Stomach (tissue), 9 donors: ENCODE data around the gene CXCL6. TPM values are rescaled to one million over a fixed set of nuclear protein-coding genes. Genes with fewer than 3 reads are reported as not detected.

Experiments
- DNase-seq, 2 donors: peaks; one replicate each; pipeline versions ENCODE4 v3.0.0 to v3.0.0-alpha.2; 2013 to 2019
- H3K27ac ChIP-seq, 5 donors: fragments of 200-600 bp in 4 of 5; sonication (generic) in 4 of 5; one replicate each; pipeline ENCODE4 v1.5.1; 2013 to 2019; ENCODE audit warnings: mild to moderate bottlenecking in 1 of 5, moderate library complexity in 1 of 5
- H3K27me3 ChIP-seq, 3 donors: fragments of 200-600 bp; sonication (generic); one replicate each; pipeline ENCODE4 v1.5.1; 2017 to 2019; ENCODE audit warnings: mixed run types in 1 of 3
- H3K36me3 ChIP-seq, 4 donors: fragments of 200-600 bp; sonication (generic); 1 replicate in 3 of 4; 2 replicates in 1 of 4; pipeline ENCODE4 v1.5.1; 2016 to 2019
- H3K4me1 ChIP-seq, 4 donors: fragments of 200-600 bp; sonication (generic); one replicate each; pipeline ENCODE4 v1.5.1; 2016 to 2019
- H3K4me3 ChIP-seq, 4 donors: fragments of 200-600 bp; sonication (generic) in 3 of 4; one replicate each; pipeline ENCODE4 v1.5.1; 2016 to 2019; ENCODE audit warnings: mild to moderate bottlenecking in 1 of 4
- H3K9me3 ChIP-seq, 4 donors: fragments of 200-600 bp; sonication (generic); one replicate each; pipeline ENCODE4 v1.5.1; 2016 to 2019
- EP300 ChIP-seq: sonication (generic); formaldehyde crosslinking; IDR thresholded peaks from one replicate; pipeline ENCODE4 v1.6.1; 2017; ENCODE audit warnings: antibody characterized with exemption
- POLR2A ChIP-seq, 4 donors: fragments of 450-650 bp; IDR thresholded peaks; one replicate each; pipeline ENCODE4 v1.6.1; 2016; ENCODE audit warnings: antibody characterized with exemption in 4 of 4, control low read depth in 2 of 4, mild to moderate bottlenecking in 1 of 4, moderate library complexity in 1 of 4
- POLR2AphosphoS5 ChIP-seq, 3 donors: sonication (generic); formaldehyde crosslinking; IDR thresholded peaks; one replicate each; pipeline ENCODE4 v1.6.1; 2016; ENCODE audit warnings: antibody characterized with exemption in 3 of 3
- WGBS, 5 donors: extraction: QIAGEN DNeasy Blood & Tissue Kit in 3 of 5; methylation state at CpG; one replicate each; pipeline versions ENCODE4 v1.1.5 to v1.1.7; 2013 to 2018; 5-methylcytosine and 5-hydroxymethylcytosine counted together
- intact Hi-C: fragments of 100-400 bp; cut with DNase I; formaldehyde crosslinking; loops from one replicate; pipeline ENCODE4 v1.15.1; 2023; ENCODE audit warnings: low total_unique reads
- polyA plus RNA-seq, 3 donors: library from polyadenylated mRNA; stranded (reverse); fragments of 200-250 nt; gene quantifications; one replicate each; pipeline ENCODE4 v1.2.3, GENCODE V29; 2013
- total RNA-seq, 5 donors: library from RNA; depleted of rRNA; stranded (reverse); fragments of >200 nt; gene quantifications; one replicate each; pipeline versions ENCODE4 v1.1.0 to v1.2.3, GENCODE V29; 2014 to 2016
- TF ChIP-seq, protein P1 (sequence below), 7 experiments: fragments of 450-650 bp in 4 of 7; fragments of 200-600 bp in 3 of 7; sonication (generic) in 3 of 7; IDR thresholded peaks; one replicate each; pipeline ENCODE4 v1.5.1; 2016 to 2019; ENCODE audit warnings: antibody characterized with exemption in 7 of 7, control low read depth in 2 of 7, mild to moderate bottlenecking in 1 of 7
- donor health status: healthy with polysubstance abuse.
- donor health status: Bipolar disorder and iron deficiency.
- donor health status: healthy.

CXCL6 gene
- total and polyA plus RNA-seq, 8 donors: 0.18 to 4.7 (median 2.1) TPM; not detected in 3

DNA sequence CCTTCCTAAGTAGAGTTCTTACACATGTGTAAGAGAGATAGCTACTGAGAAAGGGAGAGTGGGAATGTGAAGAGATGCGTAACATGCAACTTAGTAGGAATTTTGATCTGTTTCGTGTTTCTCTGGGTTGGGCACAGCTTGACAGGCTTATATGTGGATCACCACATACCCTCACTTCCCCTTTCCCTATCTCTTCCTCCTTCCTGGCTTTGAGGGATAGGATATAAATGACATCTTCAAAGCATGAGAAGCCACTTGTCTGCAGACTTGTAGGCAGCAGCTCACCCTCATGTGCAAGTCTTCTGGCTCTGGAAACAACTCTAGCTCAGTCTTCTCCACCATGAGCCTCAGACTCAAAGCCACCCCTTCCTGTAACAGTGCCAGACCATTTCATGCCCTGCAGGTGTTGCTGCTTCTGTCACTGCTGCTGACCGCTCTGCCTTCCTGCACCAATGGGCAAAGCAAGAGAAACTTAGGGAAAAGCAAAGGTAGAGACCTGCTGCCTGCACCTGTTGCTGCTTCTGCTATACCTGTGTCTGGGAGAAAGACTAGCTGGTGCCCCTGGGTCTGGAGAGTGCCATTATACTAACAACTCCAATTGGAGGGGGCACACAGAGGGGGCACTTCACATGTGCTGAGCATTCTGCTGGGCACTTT, 11.2 kb downstream of the CXCL6 start:
- 84 to 96% (median 95%) methylated on average over 3 of the region's 3 CpGs for WGBS, 5 donors
- no peak for DNase-seq
- no peak for TF ChIP-seq POLR2AphosphoS5 (IDR thresholded peaks at IDR 0.05)
- no peak for TF ChIP-seq EP300
- H3K4me1 ChIP-seq: peaks cover 0 to 4% (median 0%) of the 10 kb centered on the region in 4 donors
- H3K9me3 ChIP-seq: no peaks in the 10 kb centered on the region
- intact Hi-C loops: no loop called here
- peaks cover 0 to 7% (median 0%) of the 10 kb centered on the region in 3 donors for H3K27me3 ChIP-seq
- no peak overlapping the region for H3K27ac ChIP-seq
- H3K36me3 ChIP-seq: no peaks in the 10 kb centered on the region
- H3K4me3 ChIP-seq: no peak overlapping the region

DNA sequence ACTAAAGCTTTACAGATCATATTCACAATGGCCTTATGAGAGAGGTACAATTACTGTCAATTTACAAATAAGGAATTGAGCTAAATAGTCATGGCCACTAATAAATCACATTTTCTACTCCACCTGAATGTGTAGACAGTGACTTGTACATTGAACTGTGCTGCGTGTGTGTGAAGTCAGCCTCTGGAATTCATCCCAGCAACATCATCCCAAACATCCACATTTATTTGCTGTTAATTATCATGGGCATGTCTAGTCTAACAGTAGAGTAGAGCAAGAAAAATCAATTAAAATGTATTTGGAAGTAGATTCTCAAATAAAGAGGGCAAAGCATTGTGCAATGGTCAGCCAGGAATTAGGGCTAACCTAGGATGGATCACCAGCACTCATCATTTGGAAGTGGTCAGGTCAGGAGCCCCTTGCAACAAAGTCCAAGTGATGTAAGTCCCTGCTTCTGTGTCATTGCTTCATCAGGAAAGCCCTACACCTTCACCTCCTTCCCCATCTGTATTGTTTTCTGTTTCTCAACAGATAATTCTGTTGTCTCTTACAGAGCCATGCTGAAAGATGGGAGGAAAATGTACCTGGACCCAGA, 11.8 kb downstream of the CXCL6 start:
- TF ChIP-seq, protein P1, sequence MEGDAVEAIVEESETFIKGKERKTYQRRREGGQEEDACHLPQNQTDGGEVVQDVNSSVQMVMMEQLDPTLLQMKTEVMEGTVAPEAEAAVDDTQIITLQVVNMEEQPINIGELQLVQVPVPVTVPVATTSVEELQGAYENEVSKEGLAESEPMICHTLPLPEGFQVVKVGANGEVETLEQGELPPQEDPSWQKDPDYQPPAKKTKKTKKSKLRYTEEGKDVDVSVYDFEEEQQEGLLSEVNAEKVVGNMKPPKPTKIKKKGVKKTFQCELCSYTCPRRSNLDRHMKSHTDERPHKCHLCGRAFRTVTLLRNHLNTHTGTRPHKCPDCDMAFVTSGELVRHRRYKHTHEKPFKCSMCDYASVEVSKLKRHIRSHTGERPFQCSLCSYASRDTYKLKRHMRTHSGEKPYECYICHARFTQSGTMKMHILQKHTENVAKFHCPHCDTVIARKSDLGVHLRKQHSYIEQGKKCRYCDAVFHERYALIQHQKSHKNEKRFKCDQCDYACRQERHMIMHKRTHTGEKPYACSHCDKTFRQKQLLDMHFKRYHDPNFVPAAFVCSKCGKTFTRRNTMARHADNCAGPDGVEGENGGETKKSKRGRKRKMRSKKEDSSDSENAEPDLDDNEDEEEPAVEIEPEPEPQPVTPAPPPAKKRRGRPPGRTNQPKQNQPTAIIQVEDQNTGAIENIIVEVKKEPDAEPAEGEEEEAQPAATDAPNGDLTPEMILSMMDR (IDR thresholded peaks at IDR 0.05): no peak
- TF ChIP-seq EP300: no peak
- no peak for TF ChIP-seq POLR2A (IDR thresholded peaks at IDR 0.05)
- no peak for TF ChIP-seq POLR2AphosphoS5 (IDR thresholded peaks at IDR 0.05)
- Histone ChIP-seq H3K27ac (no peak overlapping the region), H3K9me3 (no peaks in the 10 kb centered on the region), H3K4me1 (peaks cover 0 to 7% (median 2%) of the 10 kb centered on the region in 4 donors), H3K4me3 (no peak overlapping the region), H3K27me3 (peaks cover 0 to 12% (median 0%) of the 10 kb centered on the region in 3 donors), H3K36me3 (no peaks in the 10 kb centered on the region)
- DNase-seq: no peak
- WGBS, 5 donors: 85 to 89% (median 88%) methylated on average over 1 of the region's 1 CpG
- intact Hi-C loops: no loop called here

DNA sequence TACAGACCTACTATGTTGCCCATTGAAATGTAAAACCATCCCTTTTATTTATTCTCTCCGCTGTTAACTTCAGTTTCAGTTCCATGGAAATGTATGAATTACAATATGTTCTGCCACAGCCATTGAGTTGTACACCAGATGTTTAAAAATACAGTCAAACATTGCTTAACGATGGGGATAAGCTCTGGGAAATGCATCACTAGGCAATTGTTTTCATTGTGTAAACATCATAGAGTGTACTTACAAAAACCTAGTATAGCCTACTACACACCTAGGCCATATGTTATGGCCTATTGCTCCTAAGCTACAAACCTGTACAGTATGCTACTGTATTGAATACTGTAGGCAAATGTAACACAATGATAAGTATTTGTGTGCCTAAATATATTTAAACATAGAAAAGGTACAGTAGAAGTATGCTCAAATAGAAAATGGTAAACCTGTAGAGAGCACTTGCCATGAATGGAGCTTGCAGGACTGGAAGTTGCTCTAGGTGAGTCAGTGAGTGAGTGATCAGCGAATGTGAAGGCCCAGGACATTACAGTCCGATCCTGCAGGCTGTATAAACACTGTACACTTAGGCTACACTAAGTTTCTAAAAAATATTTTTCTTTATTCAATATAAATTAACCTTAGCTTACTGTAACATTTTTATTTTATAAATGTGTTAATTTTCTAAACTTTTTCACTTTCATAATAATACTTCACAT, 13.9 kb downstream of the CXCL6 start:
- no peaks in the 10 kb centered on the region for H3K9me3 ChIP-seq
- intact Hi-C loops: no loop called here
- WGBS, 5 donors: 70 to 80% (median 77%) methylated on average over 4 of the region's 4 CpGs
- no peak for TF ChIP-seq POLR2AphosphoS5 (IDR thresholded peaks at IDR 0.05)
- TF ChIP-seq POLR2A (IDR thresholded peaks at IDR 0.05): no peak
- TF ChIP-seq, protein P1 (IDR thresholded peaks at IDR 0.05): no peak
- no peak for TF ChIP-seq EP300
- H3K27me3 ChIP-seq: peaks cover 0 to 19% (median 0%) of the 10 kb centered on the region in 3 donors
- no peaks in the 10 kb centered on the region for H3K36me3 ChIP-seq
- no peak overlapping the region for H3K27ac ChIP-seq
- DNase-seq: no peak
- no peak overlapping the region for H3K4me3 ChIP-seq
- peaks cover 0 to 12% (median 5%) of the 10 kb centered on the region in 4 donors for H3K4me1 ChIP-seq

DNA sequence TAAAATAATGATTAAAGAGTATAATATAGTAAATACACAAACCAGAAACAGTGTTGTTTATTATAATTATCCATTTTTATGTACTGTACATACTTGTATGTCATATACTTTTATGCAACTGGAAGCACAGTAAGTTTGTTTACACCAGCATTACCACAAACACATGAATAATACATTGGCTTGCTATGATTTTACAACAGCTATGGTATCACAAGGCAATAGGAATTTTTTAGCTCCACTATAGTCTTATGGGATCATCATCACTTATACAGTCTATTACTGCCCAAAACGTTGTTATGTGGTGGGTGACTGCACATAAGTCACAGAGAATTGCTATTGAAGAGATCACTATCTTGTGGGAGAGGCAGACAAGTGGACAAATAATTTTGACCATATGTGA, 14.8 kb downstream of the CXCL6 start:
- H3K27me3 ChIP-seq: peaks cover 0 to 19% (median 0%) of the 10 kb centered on the region in 3 donors
- TF ChIP-seq POLR2A (IDR thresholded peaks at IDR 0.05) (no peak), EP300 (no peak), POLR2AphosphoS5 (IDR thresholded peaks at IDR 0.05) (no peak)
- TF ChIP-seq, protein P1 (IDR thresholded peaks at IDR 0.05): no peak
- DNase-seq: no peak
- H3K4me1 ChIP-seq: peaks cover 0 to 12% (median 5%) of the 10 kb centered on the region in 4 donors
- no peak overlapping the region for H3K4me3 ChIP-seq
- 31 to 70% (median 69%) methylated on average over 1 of the region's 1 CpG for WGBS, 5 donors
- H3K27ac ChIP-seq: no peak overlapping the region
- no peaks in the 10 kb centered on the region for H3K36me3 ChIP-seq
- intact Hi-C loops: no loop called here
- H3K9me3 ChIP-seq: no peaks in the 10 kb centered on the region
